Measurements from ENCODE around the gene WWC2.

The WWC2 gene

DNA sequence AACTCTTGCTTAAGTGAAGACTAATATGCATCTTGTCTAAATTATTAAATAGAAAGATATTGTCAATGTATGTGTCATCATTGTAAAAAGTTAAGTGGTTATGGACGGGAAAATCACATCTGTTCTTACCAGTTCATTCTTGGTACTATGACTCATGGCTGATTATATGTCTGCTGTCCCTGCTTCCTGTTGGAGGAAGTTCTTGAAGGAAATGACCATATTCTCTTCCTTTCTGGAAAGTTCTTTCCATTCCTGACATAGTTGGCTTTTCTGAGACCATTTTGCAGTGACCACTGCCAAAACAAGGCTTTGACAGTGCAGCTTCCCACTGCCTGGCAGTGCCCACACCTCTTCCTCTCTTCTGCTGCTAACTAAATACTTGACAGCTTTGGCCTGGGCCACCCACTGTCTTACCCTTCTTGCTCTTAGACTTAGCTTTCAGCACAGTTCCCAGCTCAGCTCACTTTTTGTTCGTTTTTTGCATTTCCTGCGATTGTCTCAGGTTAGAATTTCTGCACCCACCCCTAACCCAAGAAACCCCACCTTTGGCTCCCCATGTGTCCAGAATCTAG, 236.4 kb downstream of the WWC2 start:
- ATAC-seq, result peak; percentile 48 to 64

DNA sequence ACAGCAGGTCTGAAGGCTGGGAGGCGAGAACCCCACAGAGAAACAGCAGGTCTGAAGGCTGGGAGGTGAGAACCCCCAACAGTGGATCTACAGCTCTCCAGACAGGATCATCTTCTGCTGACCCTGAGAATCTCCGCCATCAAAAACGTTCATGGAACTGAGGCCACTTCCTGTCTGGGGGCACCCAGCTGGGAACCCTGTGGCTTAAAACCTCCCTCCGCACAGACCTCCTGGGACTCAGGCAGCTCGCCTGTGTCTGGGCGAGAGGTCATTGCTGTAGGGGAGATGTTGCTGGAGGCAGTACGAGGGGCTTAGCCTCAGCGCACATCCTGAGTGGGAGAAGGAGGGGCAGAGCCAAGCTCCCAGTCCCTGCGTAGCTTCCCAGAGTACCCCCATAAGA, 238.3 kb downstream of the WWC2 start:
- no peak for ATAC-seq

DNA sequence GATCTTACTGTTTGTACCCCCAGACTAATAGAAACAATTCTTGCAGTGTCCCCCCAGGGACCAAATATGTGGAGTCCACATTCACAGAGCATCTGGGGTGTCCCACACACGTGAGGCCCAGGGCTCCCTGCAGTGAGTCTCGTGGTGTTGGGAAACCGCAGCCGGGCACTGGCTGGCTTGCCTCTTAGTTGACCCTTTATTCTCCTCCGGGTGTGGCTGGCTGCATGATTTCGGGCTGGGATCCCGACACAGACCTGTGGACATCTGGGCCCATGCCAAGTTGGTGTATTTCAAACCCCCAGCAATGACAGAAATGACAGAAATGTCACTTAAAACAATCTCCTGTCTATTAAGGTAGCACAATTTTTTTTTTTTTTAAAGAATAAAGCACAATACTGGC, 238.8 kb downstream of the WWC2 start:
- ATAC-seq, result no peak

DNA sequence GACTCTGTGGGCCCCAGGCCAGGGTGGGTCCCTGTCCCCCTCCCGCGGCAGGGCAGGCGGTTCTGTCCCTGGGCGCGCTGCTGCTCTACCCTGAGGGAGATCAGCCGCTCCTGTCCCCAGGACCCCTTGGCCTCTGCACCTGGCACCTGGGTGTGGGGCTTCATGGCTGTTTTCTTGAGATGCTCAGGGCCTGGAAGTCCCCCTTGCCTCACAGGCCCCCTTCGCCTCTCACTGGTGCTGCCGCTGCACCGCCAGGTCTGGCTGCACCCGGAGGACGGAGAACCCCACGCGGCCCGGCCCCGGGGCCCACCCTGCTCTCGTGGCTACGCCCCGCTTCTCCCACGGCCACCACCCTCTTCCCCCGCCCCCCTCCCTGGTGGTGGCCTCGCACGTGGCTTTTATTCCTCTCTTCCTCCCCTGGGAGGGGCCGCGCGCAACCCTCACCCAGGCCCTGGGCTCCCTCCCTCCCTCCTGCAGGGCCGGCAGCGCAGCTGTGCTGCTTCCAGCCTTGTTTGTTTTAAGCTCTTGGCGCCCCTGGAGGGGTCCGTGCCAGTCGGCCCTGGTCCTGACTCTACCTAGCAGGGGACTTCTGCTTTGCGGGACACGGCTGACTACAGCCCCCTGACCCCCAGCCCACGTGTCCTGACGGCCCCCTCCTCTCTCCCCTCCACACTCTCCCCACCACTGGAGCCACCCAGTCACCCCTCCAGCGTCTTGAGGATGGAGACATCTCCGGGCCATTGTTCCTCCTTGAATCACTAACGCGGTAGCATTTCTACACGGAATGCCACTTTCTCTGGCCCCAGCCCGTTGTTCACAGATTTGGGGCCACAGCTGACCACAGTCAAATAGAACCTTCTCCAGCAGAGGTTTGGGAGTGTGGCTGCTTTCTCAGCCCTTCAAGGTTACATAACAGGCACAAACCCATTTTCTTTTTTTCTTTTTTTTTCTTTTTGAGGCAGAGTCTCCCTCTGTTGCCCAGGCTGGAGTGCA, 243.8 kb downstream of the WWC2 start:
- ATAC-seq, result no peak

DNA sequence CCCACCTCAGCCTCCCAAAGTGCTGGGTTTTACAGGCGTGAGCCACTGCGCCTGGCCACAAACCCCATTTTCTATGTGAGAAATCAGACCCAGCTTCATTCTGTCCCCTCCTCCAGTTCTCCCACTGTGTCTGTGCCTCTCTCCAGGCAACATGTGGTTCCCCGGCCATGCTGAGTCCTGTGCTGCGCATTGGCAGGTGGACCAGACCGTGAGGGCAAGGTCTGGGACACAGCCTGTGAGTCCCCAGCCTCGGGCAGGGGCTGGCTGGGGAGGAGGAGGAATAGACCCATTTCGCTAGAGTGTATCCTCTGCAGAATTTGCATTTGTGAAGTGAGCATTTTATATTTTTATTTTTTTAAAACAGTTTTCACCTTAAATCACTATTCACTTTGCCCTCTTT, 244.7 kb downstream of the WWC2 start:
- ATAC-seq, result no peak

DNA sequence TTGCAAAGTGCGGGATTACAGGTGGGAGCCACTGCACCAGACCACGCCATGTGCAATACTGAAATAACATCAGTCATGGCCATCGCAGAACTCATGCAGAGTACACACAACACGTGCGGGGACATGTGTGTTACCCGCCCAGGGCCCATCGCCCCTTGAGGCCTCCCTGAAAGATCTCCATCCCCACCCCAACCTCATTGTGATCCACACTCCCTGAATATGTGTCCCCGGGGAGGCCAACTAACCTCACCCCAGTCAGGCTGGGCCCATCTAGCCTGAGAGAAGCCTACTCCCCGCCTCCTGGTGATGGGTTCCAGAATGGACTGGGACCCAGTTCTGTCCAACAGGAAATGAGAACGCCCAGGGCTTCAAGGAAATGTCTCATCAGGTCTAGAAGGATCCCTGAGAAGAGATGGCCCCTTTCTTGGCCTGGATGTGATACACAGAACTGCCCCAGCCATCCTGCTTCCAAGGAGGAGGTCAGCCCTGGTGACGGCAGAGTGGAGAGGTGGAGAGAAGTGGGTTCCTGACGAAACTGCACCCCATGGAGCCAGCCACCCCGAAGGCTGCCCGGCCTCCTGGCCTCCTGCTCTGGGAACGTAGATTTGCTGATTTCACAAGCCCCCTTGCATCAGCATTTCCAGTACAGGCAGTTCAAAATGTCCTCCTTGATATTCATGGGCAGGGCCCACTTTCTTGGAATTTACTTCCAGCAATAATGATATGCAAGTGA, 245.6 kb downstream of the WWC2 start:
- no peak for ATAC-seq

DNA sequence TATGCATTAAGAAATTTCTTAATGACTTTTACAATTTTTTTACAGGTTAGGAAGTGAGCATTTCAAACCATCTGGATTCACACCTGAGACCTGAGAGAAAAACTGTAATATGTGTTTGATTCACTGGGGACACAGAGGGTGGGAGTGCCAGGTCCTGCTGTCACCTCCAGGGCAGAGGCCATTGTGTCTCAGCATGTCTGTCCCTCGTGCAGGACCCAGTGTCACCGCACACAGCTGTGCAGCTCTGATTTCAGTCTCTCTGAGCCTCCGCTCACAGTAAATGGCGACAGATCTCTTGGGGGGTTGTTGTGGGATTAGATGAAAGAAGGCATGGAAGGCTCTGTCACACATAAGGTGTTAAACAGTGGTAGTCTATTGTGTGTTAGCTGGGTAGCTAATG, 246.2 kb downstream of the WWC2 start:
- no peak for ATAC-seq

DNA sequence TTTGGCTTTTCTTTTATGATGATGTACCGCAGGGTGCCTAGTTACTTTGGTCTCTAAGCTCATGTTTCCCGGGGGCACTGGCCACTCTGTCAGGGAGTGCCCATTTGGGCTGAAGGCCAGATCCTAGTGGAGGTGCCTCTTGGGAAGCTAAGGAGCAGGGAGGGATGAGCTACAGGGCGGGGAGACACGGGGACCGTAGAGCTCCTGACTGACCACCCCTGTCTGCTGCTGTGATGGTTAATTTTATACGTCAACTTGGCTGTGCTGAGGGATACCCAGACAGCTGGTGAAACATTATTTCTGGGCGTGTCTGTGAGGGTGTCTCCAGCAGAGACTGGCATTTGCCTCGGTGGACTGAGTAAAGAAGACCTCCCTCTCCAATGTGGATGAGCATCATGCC, 248.1 kb downstream of the WWC2 start:
- no peak for ATAC-seq

DNA sequence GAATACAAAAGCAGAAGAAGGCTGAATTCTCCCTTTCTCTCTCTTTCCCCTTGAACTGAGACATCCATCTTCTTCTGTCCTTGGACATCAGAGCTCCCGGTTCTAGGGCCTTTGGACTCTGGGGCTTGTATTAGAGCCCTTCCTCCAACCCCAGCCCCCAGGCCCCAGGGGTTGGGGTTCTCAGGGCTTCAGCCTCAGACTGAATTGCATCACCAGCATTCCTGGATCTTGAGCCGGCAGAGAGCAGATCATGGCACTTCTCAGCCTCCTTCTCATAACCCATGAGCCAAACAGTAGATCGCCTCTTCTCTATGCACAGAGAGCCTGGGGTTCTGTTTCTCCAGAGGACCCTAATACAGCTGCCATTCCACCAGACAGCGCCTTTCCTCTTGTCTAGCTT, 248.5 kb downstream of the WWC2 start:
- no peak for ATAC-seq

DNA sequence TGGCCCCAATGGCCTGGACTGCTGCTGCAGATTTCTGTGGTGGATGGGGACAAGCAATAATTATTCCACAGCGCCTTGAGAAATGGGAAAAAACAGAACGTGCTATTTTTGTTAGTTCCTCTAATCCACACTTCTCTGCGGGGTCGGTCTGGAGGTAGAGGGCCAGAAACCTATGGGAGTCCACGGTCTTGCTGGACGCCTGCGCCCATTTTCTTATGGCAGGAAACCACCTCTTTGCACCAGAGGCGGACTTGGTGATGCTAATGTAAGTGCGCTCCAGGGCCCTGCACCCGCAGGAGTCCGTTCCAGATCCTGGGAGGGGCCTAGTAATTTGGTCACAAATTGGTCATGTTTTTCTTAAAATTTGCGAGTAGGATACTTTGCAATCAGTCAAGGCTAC, 249.1 kb downstream of the WWC2 start:
- no peak for ATAC-seq

DNA sequence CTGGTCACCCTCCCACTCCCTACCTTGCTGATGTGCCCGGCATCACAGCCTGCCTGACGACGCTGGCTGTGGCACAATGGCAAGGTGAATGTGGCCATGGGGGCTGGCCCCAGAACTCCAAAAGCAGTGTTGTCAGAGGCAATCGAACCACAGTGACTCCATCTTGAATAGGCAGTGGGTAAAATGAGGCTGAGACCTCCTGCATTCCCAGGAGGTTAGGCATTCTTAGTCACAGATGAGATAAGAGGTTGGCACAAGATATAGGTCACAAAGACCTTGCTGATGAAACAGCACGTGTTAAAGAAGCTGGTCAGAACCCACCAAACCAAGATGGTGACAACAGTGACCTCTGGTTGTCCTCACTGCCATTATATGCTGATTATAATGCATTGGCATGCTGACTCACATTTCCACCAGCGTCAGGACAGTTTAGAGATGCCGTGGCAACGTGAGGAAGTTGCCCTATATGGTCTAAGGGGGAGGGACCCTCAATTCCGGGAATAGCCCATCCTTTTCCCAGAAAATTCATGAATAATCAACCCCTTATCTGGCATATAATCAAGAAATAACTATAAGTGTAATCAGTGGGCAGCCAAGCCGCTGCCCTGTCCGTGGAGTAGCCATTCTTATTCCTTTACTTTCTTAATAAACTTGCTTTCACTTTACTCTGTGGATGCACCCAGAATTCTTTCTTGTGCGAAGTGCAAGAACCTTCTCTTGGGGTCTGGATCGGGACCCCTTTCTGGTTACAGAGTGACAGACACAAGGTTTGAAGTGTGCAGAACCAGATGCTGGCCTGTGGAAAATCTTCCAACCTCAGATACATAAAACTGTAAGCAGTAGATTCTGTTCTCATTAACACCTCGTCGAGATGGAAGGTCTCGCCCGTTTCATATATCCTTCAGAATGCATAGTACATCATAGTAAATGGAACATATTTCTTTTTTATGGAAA, 249.9 kb downstream of the WWC2 start:
- peak; percentile 92 to 96 for ATAC-seq

DNA sequence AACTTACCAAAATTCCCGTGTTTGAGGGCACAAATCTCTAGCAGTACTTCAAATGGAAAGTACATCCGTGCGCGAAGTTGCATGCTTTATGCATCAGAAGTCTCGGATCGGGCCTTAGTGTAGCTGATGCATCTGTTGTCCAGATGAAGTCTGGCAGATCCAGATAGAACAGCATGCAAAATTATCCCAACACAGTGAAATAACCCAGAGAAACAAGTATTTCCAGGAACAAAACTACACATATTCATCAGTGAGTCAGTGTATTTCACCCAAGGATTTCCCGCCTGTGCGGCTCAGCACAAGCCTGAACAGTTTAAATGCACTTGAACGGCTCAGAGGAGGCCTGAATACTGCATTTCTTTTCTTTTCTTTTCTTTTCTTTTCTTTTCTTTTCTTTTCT, 250.6 kb downstream of the WWC2 start:
- ATAC-seq, result no peak

DNA sequence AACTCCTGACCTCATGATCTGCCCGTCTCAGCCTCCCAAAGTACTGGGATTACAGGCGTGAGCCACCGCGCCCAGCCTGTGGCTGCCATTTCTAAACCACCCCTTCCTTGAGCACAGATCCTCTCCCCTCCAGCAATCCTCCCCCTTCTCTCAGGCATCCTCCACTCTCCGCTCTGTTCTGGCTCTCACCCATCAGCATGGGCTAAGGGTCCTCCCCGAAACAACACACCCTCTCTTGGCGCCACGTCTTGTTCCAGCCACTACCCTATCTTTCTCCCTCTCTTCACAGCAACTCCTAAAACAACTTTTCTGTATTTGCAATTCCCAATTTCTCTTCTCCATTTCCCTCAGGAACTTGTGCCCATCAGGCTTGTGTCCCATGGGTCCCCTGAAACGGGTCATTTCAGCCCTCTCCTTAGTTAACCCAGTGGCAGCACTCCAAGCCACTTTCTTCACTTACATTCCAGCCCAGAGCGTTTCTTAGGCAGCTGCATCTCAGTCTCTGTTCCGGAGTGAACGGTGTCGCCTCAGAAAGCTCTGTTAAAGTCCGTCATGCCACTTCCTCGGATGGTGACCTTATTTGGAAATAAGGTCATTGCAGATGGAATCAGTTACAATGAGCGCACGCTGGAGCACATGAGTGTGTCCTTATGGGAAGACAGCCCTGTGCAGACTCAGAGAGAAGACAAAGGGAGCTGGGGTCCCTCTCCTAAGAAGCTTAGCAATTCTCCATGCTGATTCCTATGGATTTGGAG, 251.4 kb downstream of the WWC2 start:
- ATAC-seq, result no peak

DNA sequence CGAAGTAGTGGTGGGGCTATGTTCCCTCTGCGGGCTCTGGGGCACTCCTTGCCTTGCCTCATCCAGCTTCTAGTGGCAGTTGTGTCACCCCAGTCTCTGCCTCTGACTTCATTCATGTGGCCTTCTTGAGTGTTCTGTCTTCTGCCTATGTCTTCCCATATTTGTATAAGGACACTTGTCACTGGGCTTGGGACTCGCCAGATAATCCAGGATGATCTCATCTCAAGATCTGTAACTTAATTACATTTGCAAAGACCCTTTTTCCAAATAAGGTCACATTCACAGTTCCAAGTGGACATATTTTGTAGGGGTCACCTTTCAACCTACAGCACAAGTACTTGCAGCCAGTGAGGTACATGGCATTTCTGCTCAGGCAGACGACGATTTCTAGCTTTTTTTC, 253.5 kb downstream of the WWC2 start:
- ATAC-seq, result no peak

DNA sequence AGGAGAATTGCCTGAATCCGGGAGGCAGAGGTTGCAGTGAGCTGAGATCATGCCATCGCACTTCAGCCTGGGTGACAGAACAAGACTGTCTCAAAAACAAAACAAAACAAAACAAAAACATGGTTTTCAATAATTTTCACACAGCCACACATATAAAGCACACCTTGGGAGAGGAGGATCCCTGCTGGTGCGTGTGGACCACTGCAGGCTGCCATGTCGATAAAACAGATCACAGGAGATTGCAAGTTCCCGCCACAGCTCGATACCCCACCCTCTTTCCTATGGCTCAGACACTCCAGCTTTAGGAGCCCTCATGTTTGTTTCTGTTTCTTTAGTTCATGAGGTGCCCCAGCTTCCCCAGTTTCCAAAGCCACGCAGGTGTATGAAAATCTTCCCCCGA, 254.5 kb downstream of the WWC2 start:
- ATAC-seq, result no peak

DNA sequence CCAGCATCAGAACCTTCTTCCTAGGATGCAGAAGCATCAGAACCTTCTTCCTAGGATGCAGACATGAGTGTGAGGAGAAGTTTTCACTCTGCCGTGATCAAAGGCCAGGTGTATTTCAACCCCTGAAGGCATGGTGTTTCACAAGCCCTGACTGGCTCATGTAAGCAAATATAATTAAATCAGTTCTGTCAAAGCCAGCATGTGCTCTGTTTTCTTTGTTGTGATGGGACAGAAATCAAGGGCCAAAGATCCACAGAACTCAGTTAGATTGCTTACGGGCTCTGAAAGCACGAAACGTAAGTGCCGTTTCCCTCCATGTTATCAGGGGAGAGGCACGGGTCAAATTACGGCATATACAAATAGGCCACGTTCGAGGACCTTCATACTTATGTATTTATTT, 255.2 kb downstream of the WWC2 start:
- ATAC-seq, result no peak

DNA sequence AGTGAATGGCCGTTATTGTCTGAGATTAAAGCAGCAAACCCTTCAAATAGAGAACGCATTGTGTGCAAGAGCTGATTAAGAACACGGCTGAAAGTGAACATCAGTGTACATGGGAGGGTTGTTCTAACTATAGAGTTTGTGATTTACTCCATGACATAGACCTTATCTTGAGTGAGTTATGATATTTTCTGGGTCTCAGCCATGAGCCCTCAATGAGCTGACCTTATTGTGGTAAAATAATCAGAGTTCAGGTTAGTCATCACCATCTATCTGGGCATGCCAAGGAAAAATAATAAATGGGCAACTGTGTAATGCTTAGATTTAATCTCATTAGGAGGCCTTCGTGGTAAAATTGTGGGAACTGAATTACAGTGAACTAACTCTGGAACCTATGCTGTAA, 256.3 kb downstream of the WWC2 start:
- ATAC-seq, result no peak

DNA sequence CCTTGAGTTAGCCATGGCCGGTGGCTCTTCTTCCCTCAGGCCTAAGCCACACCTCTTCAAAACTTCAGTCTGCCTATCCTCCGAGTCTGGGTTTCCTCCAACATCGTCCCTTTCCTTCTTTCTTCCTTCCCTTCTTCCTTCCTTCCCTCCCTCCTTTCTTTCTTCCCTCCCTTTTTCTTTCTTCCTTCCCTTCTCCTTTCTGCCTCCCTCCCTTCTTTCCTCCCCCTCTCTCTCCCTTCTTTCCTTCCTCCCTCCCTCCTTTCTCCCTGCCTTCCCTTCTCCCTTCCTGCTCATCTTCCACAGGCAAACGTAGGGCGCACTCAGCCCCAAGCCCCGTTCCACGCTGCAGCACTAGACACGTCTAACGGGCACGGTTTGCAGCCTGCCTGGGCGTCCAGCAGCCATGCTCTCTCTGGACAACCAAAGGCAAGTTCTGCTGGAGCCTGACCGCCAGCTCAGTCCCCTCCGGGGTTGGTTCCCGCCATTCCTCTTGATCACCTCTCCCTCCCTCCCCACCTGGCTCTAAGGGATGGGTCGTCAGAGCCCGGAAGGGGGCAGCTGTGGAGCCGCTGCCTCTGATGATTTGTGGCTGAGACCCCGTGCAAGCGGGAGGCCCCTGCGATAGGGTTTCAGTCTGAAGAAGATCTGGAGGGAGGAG, 257.2 kb downstream of the WWC2 start:
- no peak for ATAC-seq

DNA sequence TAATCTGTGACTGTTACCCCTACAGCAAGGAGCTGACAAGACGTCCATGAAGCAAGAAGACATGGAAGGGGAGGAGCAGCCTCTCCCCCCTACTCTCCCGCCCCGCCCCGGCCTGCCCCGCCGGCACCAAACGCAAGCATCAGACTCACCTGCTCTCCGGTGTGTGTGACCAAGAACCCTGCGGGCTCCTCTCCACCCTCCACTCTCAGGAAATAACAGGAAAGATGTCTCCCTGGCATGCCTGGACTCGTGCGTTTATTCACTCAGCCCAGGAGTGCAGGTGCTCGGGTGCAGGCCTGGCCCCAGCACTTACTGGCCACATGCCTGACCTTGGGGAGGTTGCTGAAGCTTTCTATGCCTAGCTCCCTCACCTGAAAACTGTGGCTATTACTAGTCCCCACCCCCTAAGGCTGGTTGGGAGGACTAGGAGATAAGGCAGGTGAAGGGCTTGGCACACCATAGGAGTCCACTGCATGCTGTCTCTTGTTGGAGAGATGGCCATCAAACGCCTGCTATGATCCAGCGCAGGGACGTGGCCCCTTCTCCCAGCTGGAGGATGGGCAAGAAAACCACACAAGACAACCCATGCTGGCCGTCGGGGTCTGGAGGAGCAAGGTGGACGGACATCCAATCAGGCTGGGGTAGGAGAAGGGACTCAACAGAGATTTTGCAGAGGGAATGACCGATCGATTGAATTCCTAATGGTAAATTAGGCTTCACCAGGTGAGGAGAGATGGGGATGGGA, 258.0 kb downstream of the WWC2 start:
- no peak for ATAC-seq

DNA sequence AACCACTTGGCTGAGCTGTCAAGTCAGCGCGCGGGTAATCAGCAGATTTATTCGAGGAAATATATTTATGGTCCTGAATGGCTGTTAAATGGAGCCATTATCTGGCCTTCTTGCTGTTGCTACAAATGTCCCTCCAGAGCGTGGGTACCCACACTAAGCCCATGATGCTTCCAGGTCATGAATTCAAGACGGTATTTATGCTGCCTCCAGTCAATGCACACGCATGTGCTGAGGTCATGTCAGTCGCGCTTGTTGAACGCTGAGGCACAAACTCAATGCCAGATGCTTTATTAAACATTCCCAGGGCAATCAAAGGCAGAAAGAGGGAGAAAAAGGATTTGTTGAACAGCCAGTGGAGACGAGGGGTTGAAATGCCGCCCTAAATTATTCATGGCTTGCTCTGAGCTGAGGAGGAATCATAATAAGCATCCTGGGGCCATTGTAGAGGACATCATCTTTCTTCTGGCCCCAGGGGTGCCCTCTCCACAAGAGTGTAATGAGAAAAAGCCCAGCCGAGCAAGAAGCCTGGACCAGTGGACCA, 259.2 kb downstream of the WWC2 start:
- ATAC-seq, result no peak
